Common myeloid progenitor, CD34-positive (primary cell): ENCODE data around the gene PNKD.

Source experiments
- CTCF ChIA-PET: fragments of 350-600 bp; sonication (Branson Sonifier 250); formaldehyde crosslinking; loops from one replicate; lab custom pipeline; 2021; ENCODE audit warnings: antibody characterized with exemption; lab: Charles Lee
- POLR2A ChIA-PET: fragments of 350-600 bp; sonication (Branson Sonifier 250); formaldehyde crosslinking; loops from one replicate; lab custom pipeline; 2021; ENCODE audit warnings: antibody characterized with exemption; lab: Charles Lee
- DNase-seq, 3 donors: peaks; one replicate each; pipeline versions ENCODE4 v3.0.0 to v3.0.0-alpha.2; 2013
- H3K27ac ChIP-seq, 2 experiments: 1 replicate in 1 of 2; 2 replicates in 1 of 2; pipeline ENCODE4 v1.7.0; 2013; ENCODE audit warnings: inconsistent platforms in 2 of 2, low read length in 2 of 2, mild to moderate bottlenecking in 2 of 2, low read depth in 1 of 2, moderate library complexity in 1 of 2; ENCODE audit not compliant: severe bottlenecking in 2 of 2, insufficient read depth in 1 of 2, poor library complexity in 1 of 2
- H3K27me3 ChIP-seq, 5 experiments: replicated peaks in 2 of 5; 1 replicate in 3 of 5; 2 replicates in 2 of 5; pipeline versions ENCODE4 v1.6.1 to v1.7.0; 2013; ENCODE audit warnings: low read length in 4 of 5, mild to moderate bottlenecking in 2 of 5, moderate library complexity in 2 of 5, inconsistent platforms in 1 of 5; ENCODE audit not compliant: insufficient read depth in 5 of 5, control insufficient read depth in 4 of 5
- H3K36me3 ChIP-seq, 4 experiments: 1 replicate in 2 of 4; 2 replicates in 2 of 4; pipeline versions ENCODE4 v1.6.1 to v1.7.0; 2013; ENCODE audit warnings: low read length in 3 of 4, control low read depth in 1 of 4, mild to moderate bottlenecking in 1 of 4; ENCODE audit not compliant: control insufficient read depth in 4 of 4, insufficient read depth in 4 of 4
- H3K4me1 ChIP-seq, 4 experiments: 1 replicate in 3 of 4; 2 replicates in 1 of 4; pipeline versions ENCODE4 v1.6.1 to v1.7.1; 2013; ENCODE audit warnings: low read length in 3 of 4, mild to moderate bottlenecking in 3 of 4, control low read depth in 1 of 4, inconsistent platforms in 1 of 4, moderate library complexity in 1 of 4; ENCODE audit not compliant: control insufficient read depth in 4 of 4, insufficient read depth in 4 of 4; ENCODE audit errors: control extremely low read depth in 1 of 4
- H3K4me3 ChIP-seq, 7 experiments: 1 replicate in 4 of 7; 2 replicates in 3 of 7; pipeline versions ENCODE4 v1.5.1 to v1.7.0; 2013; ENCODE audit warnings: mild to moderate bottlenecking in 7 of 7, low read length in 6 of 7, moderate library complexity in 6 of 7, inconsistent platforms in 2 of 7, low read depth in 2 of 7, control low read depth in 1 of 7; ENCODE audit not compliant: insufficient read depth in 4 of 7, control insufficient read depth in 1 of 7; ENCODE audit errors: extremely low read depth in 1 of 7
- H3K9me3 ChIP-seq, 5 experiments: 1 replicate in 4 of 5; 2 replicates in 1 of 5; pipeline versions ENCODE4 v1.6.1 to v1.7.1; 2013; ENCODE audit warnings: low read length in 4 of 5, mild to moderate bottlenecking in 2 of 5, inconsistent platforms in 1 of 5, low read depth in 1 of 5, moderate library complexity in 1 of 5; ENCODE audit not compliant: control insufficient read depth in 4 of 5, insufficient read depth in 2 of 5; ENCODE audit errors: control extremely low read depth in 1 of 5
- WGBS: methylation state at CpG from one replicate; pipeline ENCODE4 v1.1.5; 2013; ENCODE audit not compliant: insufficient coverage; 5-methylcytosine and 5-hydroxymethylcytosine counted together

Gene PNKD

GRCh38 chr2:218382785-218383184 lies 112.5 kb downstream of the PNKD start:
- H3K36me3 ChIP-seq: no peaks in the 10 kb centered on the region
- POLR2A ChIA-PET: no interaction called here
- CTCF ChIA-PET: interaction anchor here (2.2 to 4.4 kb wide), 4 partner anchors 10 to 84 kb away, joined by 4 to 21 read pairs (median 14); partner anchors contain the start of gene CATIP

GRCh38 chr2:218383892-218384519 lies 113.7 kb downstream of the PNKD start:
- H3K4me1 ChIP-seq: peaks cover 0 to 13% (median 10%) of the 10 kb centered on the region in 4 experiments
- H3K27me3 ChIP-seq: no peaks in the 10 kb centered on the region
- ChIA-PET POLR2A (interaction anchor here (0.6 to 1.0 kb wide), 2 partner anchors 12 to 130 kb away, joined by 3 to 4 read pairs; no protein-coding TSS in a partner anchor), CTCF (interaction anchor here (2.2 to 4.4 kb wide), 4 partner anchors 9 to 86 kb away, joined by 4 to 21 read pairs (median 14); partner anchors contain the start of gene CATIP)
- no peaks in the 10 kb centered on the region for H3K36me3 ChIP-seq
- DNase-seq: no peak
- no peak overlapping the region for H3K4me3 ChIP-seq
- no peak overlapping the region for H3K27ac ChIP-seq
- H3K9me3 ChIP-seq: no peaks in the 10 kb centered on the region
- WGBS: 100% methylated on average over 8 of the region's 10 CpGs

More at GRCh38 chr2:218382785-218383184, 112.5 kb downstream of the PNKD start:
- H3K27ac ChIP-seq: no peak overlapping the region
- H3K4me1 ChIP-seq: peaks cover 0 to 11% (median 10%) of the 10 kb centered on the region in 4 experiments
- DNase-seq: no peak
- 90% methylated on average over 6 of the region's 6 CpGs for WGBS
- H3K9me3 ChIP-seq: no peaks in the 10 kb centered on the region
- H3K4me3 ChIP-seq: peak overlapping the region in 1 of 7 experiments; percentile 51
- H3K27me3 ChIP-seq: no peaks in the 10 kb centered on the region

GRCh38 chr2:218384975-218385374 lies 114.7 kb downstream of the PNKD start:
- Histone ChIP-seq H3K36me3 (no peaks in the 10 kb centered on the region), H3K4me3 (no peak overlapping the region), H3K27me3 (no peaks in the 10 kb centered on the region), H3K9me3 (no peaks in the 10 kb centered on the region), H3K4me1 (peaks cover 0 to 14% (median 11%) of the 10 kb centered on the region in 4 experiments), H3K27ac (no peak overlapping the region)
- ChIA-PET POLR2A (no interaction called here), CTCF (interaction anchor here (0.8 to 4.4 kb wide), 6 partner anchors 8 to 81 kb away, joined by 3 to 21 read pairs (median 8); partner anchors contain the start of gene CATIP)
- DNase-seq: no peak
- WGBS: 100% methylated on average over 7 of the region's 9 CpGs

GRCh38 chr2:218386505-218387368 lies 116.4 kb downstream of the PNKD start:
- H3K27ac ChIP-seq: no peak overlapping the region
- peaks cover 0 to 16% (median 11%) of the 10 kb centered on the region in 4 experiments for H3K4me1 ChIP-seq
- ChIA-PET POLR2A (interaction anchor here (0.7 kb wide), 1 partner anchor 19 kb away, joined by 3 read pairs; no protein-coding TSS in a partner anchor), CTCF (interaction anchor here (1.0 to 4.0 kb wide), 6 partner anchors 9 to 91 kb away, joined by 3 to 21 read pairs (median 5); partner anchors contain the start of gene CATIP)
- WGBS: 90% methylated on average over 18 of the region's 23 CpGs
- H3K36me3 ChIP-seq: no peaks in the 10 kb centered on the region
- no peaks in the 10 kb centered on the region for H3K9me3 ChIP-seq
- DNase-seq: no peak
- H3K27me3 ChIP-seq: no peaks in the 10 kb centered on the region
- H3K4me3 ChIP-seq: peak overlapping the region in 3 of 7 experiments; percentile 47 to 66 (median 60)

- Histone ChIP-seq H3K27ac (no peak overlapping the region), H3K27me3 (no peaks in the 10 kb centered on the region), H3K4me3 (peak overlapping the region in 6 of 7 experiments; percentile 20 to 66 (median 52)), H3K4me1 (peaks cover 0 to 16% (median 11%) of the 10 kb centered on the region in 4 experiments), H3K9me3 (no peaks in the 10 kb centered on the region), H3K36me3 (no peaks in the 10 kb centered on the region)
- peak in 2 of 3 donors; percentile 86 to 89 for DNase-seq
- CTCF ChIA-PET: interaction anchor here (1.2 to 4.0 kb wide), 3 partner anchors 8 to 92 kb away, joined by 4 to 15 read pairs (median 6); no protein-coding TSS in a partner anchor
- POLR2A ChIA-PET: no interaction called here
- WGBS: 42% methylated on average over 18 of the region's 38 CpGs
Measured at GRCh38 chr2:218387369-218388194, 117.3 kb downstream of the PNKD start.
